Measurements from ENCODE around the gene HDAC10.
A peak's percentile ranks its signal among the peaks of the same experiment; 100 is the strongest.

HDAC10 gene

GRCh38 chr22:50259302-50259701 is 8.2 kb upstream of the HDAC10 start:
- Histone ChIP-seq H4K91ac (ENCODE audit: low read depth, low read length, poor library complexity) (no peak overlapping the region), H3K4me1 (ENCODE audit: control insufficient read depth in 2 of 2, insufficient read depth in 1 of 2, low read depth in 1 of 2, low read length in 2 of 2) (peaks cover 11 to 18% of the 10 kb centered on the region in 2 donors), H4K8ac (ENCODE audit: low read depth, low read length) (peak overlapping the region; percentile 43), H3K4ac (ENCODE audit: low read length) (no peak overlapping the region), H3K4me2 (ENCODE audit: insufficient read depth, low read length, poor library complexity, severe bottlenecking) (no peak overlapping the region), H3K27ac (replicated peaks; ENCODE audit: low read length) (no peak overlapping the region), H3K23ac (ENCODE audit: low read depth, low read length, poor library complexity) (no peak overlapping the region), H3K36me3 (replicated peaks in 1 of 2; ENCODE audit: control insufficient read depth in 2 of 2, insufficient read depth in 2 of 2, low read length in 2 of 2) (peaks cover 7 to 41% of the 10 kb centered on the region in 2 donors), H2BK12ac (ENCODE audit: low read length) (peak overlapping the region; percentile 49), H2AK5ac (ENCODE audit: low read depth, low read length) (peak overlapping the region; percentile 61), H2BK5ac (ENCODE audit: low read length) (no peak overlapping the region), H2BK120ac (ENCODE audit: low read depth, low read length) (peak overlapping the region; percentile 42), H3K14ac (ENCODE audit: low read length) (no peak overlapping the region), H3K18ac (ENCODE audit: low read length) (no peak overlapping the region), H3K9me3 (replicated peaks in 1 of 2; ENCODE audit: control insufficient read depth in 2 of 2, insufficient read depth in 1 of 2, low read depth in 1 of 2, low read length in 2 of 2) (no peaks in the 10 kb centered on the region), H2BK15ac (ENCODE audit: low read length) (peak overlapping the region; percentile 54), H3K27me3 (ENCODE audit: control insufficient read depth in 3 of 3, insufficient read depth in 3 of 3, low read depth in 1 of 3, low read length in 3 of 3) (no peaks in the 10 kb centered on the region), H3K9ac (ENCODE audit: low read depth, low read length, poor library complexity) (peak overlapping the region; percentile 30), H3K79me1 (ENCODE audit: low read depth, low read length) (peaks cover 19% of the 10 kb centered on the region), H2AFZ (ENCODE audit: low read length) (no peak overlapping the region), H3K4me3 (ENCODE audit: low read length in 2 of 2) (no peak overlapping the region)
- no peak for DNase-seq (ENCODE audit: low spot score)
- WGBS, 2 donors (ENCODE audit: extremely low coverage in 2 of 2, insufficient read length in 2 of 2, insufficient replicate concordance in 1 of 2) = no CpG with 5 or more reads among the region's 15 CpGs

DNA sequence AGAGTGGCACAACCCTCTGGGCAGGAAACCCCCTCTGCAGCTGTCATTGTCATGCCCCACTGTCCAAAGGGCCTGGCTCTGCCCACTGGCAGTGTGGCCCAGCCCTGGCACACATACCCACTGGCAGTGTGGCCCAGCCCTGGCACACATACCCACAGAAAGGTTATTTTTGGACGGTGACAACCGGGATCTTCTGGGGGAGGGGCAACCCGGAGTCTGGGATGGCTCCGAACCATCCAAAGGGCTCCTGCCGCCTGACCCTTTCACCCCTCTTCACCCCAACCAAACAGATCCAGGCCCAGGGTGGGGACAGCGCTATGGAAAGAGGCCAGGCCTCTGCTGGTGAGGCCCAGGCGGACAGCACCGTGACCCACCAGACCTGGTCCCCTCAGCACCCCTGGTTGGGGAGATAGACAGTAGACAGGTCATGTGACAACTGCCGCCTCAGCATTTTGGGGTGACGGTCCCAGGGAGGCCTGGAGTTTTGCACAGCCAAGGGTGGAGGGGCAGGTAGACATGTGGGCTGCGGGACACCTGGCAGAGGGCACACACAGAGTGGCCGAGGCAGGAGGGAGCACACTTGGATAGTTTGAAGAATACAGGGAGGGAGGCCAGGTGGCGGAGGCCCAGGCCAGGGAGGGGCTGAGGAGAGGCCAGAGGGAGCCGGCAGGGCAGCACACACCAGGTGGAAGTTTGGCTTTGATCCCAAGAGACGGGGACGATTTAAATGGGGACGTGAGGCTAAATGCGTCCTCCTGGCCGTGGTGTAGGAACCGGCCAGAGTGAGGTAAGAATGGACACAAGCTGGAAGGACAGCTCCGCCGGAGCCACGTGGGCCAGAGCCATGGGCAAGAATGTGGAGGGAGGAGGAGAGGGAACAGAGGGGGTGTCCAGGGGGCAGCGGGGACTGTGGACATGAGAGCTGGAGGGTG is 7.6 kb upstream of the HDAC10 start:
- H3K14ac ChIP-seq (ENCODE audit: low read length) = peak overlapping the region; percentile 4
- peaks cover 11 to 42% of the 10 kb centered on the region in 2 donors for H3K36me3 ChIP-seq (replicated peaks in 1 of 2; ENCODE audit: control insufficient read depth in 2 of 2, insufficient read depth in 2 of 2, low read length in 2 of 2)
- H3K18ac ChIP-seq (ENCODE audit: low read length) = no peak overlapping the region
- H3K23ac ChIP-seq (ENCODE audit: low read depth, low read length, poor library complexity) = peak overlapping the region; percentile 17
- H3K4me2 ChIP-seq (ENCODE audit: insufficient read depth, low read length, poor library complexity, severe bottlenecking) = no peak overlapping the region
- no peak overlapping the region for H4K91ac ChIP-seq (ENCODE audit: low read depth, low read length, poor library complexity)
- H3K4me3 ChIP-seq (ENCODE audit: low read length in 2 of 2) = peak overlapping the region in 1 of 2 donors; percentile 27
- no peak overlapping the region for H3K4ac ChIP-seq (ENCODE audit: low read length)
- H2BK120ac ChIP-seq (ENCODE audit: low read depth, low read length) = peak overlapping the region; percentile 42
- no peak overlapping the region for H4K8ac ChIP-seq (ENCODE audit: low read depth, low read length)
- H3K27me3 ChIP-seq (ENCODE audit: control insufficient read depth in 3 of 3, insufficient read depth in 3 of 3, low read depth in 1 of 3, low read length in 3 of 3) = no peaks in the 10 kb centered on the region
- H3K27ac ChIP-seq (replicated peaks; ENCODE audit: low read length) = no peak overlapping the region
- no peak for DNase-seq (ENCODE audit: low spot score)
- H2AFZ ChIP-seq (ENCODE audit: low read length) = no peak overlapping the region
- no peaks in the 10 kb centered on the region for H3K9me3 ChIP-seq (replicated peaks in 1 of 2; ENCODE audit: control insufficient read depth in 2 of 2, insufficient read depth in 1 of 2, low read depth in 1 of 2, low read length in 2 of 2)
- H3K9ac ChIP-seq (ENCODE audit: low read depth, low read length, poor library complexity) = peak overlapping the region; percentile 30
- no peak overlapping the region for H2BK5ac ChIP-seq (ENCODE audit: low read length)
- peak overlapping the region; percentile 61 for H2AK5ac ChIP-seq (ENCODE audit: low read depth, low read length)
- H2BK12ac ChIP-seq (ENCODE audit: low read length) = no peak overlapping the region
- H2BK15ac ChIP-seq (ENCODE audit: low read length) = peak overlapping the region; percentile 54
- no CpG with 5 or more reads among the region's 24 CpGs for WGBS, 2 donors (ENCODE audit: extremely low coverage in 2 of 2, insufficient read length in 2 of 2, insufficient replicate concordance in 1 of 2)
- H3K79me1 ChIP-seq (ENCODE audit: low read depth, low read length) = peaks cover 19% of the 10 kb centered on the region
- peaks cover 11 to 18% of the 10 kb centered on the region in 2 donors for H3K4me1 ChIP-seq (ENCODE audit: control insufficient read depth in 2 of 2, insufficient read depth in 1 of 2, low read depth in 1 of 2, low read length in 2 of 2)

- no CpG with 5 or more reads among the region's 31 CpGs for WGBS, 2 donors (ENCODE audit: extremely low coverage in 2 of 2, insufficient read length in 2 of 2, insufficient replicate concordance in 1 of 2)
- no peak overlapping the region for H2BK15ac ChIP-seq (ENCODE audit: low read length)
- no peak for DNase-seq (ENCODE audit: low spot score)
- peak overlapping the region; percentile 82 for H2BK5ac ChIP-seq (ENCODE audit: low read length)
- H3K4me2 ChIP-seq (ENCODE audit: insufficient read depth, low read length, poor library complexity, severe bottlenecking) = no peak overlapping the region
- H3K9me3 ChIP-seq (replicated peaks in 1 of 2; ENCODE audit: control insufficient read depth in 2 of 2, insufficient read depth in 1 of 2, low read depth in 1 of 2, low read length in 2 of 2) = no peaks in the 10 kb centered on the region
- H3K79me1 ChIP-seq (ENCODE audit: low read depth, low read length) = peaks cover 19% of the 10 kb centered on the region
- H2BK12ac ChIP-seq (ENCODE audit: low read length) = no peak overlapping the region
- no peak overlapping the region for H2BK120ac ChIP-seq (ENCODE audit: low read depth, low read length)
- no peak overlapping the region for H4K8ac ChIP-seq (ENCODE audit: low read depth, low read length)
- H2AFZ ChIP-seq (ENCODE audit: low read length) = no peak overlapping the region
- H3K27me3 ChIP-seq (ENCODE audit: control insufficient read depth in 3 of 3, insufficient read depth in 3 of 3, low read depth in 1 of 3, low read length in 3 of 3) = no peaks in the 10 kb centered on the region
- H3K4me3 ChIP-seq (ENCODE audit: low read length in 2 of 2) = no peak overlapping the region
- peaks cover 16 to 49% of the 10 kb centered on the region in 2 donors for H3K36me3 ChIP-seq (replicated peaks in 1 of 2; ENCODE audit: control insufficient read depth in 2 of 2, insufficient read depth in 2 of 2, low read length in 2 of 2)
- H3K9ac ChIP-seq (ENCODE audit: low read depth, low read length, poor library complexity) = no peak overlapping the region
- H4K91ac ChIP-seq (ENCODE audit: low read depth, low read length, poor library complexity) = no peak overlapping the region
- no peak overlapping the region for H3K18ac ChIP-seq (ENCODE audit: low read length)
- H3K4me1 ChIP-seq (ENCODE audit: control insufficient read depth in 2 of 2, insufficient read depth in 1 of 2, low read depth in 1 of 2, low read length in 2 of 2) = peaks cover 8 to 12% of the 10 kb centered on the region in 2 donors
- peak overlapping the region; percentile 25 for H3K23ac ChIP-seq (ENCODE audit: low read depth, low read length, poor library complexity)
- no peak overlapping the region for H3K27ac ChIP-seq (replicated peaks; ENCODE audit: low read length)
- H3K4ac ChIP-seq (ENCODE audit: low read length) = no peak overlapping the region
- no peak overlapping the region for H2AK5ac ChIP-seq (ENCODE audit: low read depth, low read length)
- no peak overlapping the region for H3K14ac ChIP-seq (ENCODE audit: low read length)
These were observed 6.6 kb upstream of the HDAC10 start for GRCh38 chr22:50257451-50258360.

Data from neuronal stem cell (in vitro differentiated cells).